Erythroblast (primary cell): Measurements from ENCODE around the gene SETD7.

ENCODE experiments used
- GATA1 ChIP-seq: IDR thresholded peaks from 2 replicates; pipeline ENCODE4 v1.6.1; 2011; ENCODE audit warnings: low read depth, mild to moderate bottlenecking, control low read depth, low read length, moderate library complexity
- POLR2A ChIP-seq: IDR thresholded peaks from 2 replicates; pipeline ENCODE4 v1.6.1; 2011; ENCODE audit warnings: mild to moderate bottlenecking, low read length

- TF ChIP-seq POLR2A, result no peak
- TF ChIP-seq GATA1, result no peak
Measured at GRCh38 chr4:139476363-139476762, 79.7 kb downstream of the SETD7 start.
